HG02678 (cell line): ENCODE results near the gene RPS6KA5.

Experiments used
- ATAC-seq: cut with Tn5 transposase; IDR thresholded peaks from one replicate; pipeline ENCODE4 v1.9.1; 2021; ENCODE audit warnings: mild to moderate bottlenecking, moderate library complexity; ENCODE audit not compliant: unreplicated experiment

Gene RPS6KA5

GRCh38 chr14:90814806-90815571 lies 245.5 kb downstream of the RPS6KA5 start:
- ATAC-seq: no peak

DNA sequence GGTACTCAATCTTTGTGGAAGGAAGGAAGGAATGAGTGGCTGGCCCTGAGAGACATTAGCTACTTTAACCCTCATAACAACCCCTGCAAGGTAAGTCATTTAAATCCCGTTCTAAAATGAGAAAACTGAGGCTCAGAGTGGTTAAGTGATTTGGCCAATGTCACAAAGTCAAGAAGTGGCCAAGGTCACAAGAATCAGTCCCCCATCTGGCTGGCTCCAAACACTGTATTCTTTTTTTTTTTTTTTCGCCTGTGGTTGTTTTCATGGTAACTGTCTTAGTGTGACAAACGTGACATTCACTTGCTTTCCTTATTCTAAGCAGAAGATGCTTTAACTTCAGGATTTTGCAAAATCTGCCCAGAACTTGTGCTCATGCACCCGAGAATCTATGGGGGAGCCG lies 247.0 kb downstream of the RPS6KA5 start:
- ATAC-seq: no peak

- no peak for ATAC-seq
These were observed 248.3 kb downstream of the RPS6KA5 start for GRCh38 chr14:90812109-90812508.

DNA sequence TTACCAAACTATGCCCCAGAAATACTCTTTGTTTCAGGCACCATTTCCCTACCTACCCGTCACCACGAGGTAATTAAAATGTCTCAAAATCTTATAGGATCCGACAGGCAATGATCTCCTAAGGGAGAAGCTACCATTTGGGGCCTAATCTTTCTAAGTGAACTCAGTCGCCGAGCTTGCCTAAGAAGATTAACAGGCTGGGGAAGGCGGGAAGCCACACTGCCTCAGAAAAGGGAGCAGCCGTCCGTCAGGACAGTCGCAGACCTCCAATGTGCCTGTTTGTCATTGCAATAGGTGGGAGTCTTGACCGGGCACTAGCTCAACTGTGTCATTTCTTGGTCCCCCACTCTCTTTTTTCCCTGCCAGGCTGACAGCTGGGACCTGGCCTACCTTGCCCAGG lies 248.8 kb downstream of the RPS6KA5 start:
- ATAC-seq: no peak

- no peak for ATAC-seq
These were observed 249.6 kb downstream of the RPS6KA5 start for GRCh38 chr14:90810806-90811205.

GRCh38 chr14:90809530-90810312 lies 250.7 kb downstream of the RPS6KA5 start:
- ATAC-seq: no peak

DNA sequence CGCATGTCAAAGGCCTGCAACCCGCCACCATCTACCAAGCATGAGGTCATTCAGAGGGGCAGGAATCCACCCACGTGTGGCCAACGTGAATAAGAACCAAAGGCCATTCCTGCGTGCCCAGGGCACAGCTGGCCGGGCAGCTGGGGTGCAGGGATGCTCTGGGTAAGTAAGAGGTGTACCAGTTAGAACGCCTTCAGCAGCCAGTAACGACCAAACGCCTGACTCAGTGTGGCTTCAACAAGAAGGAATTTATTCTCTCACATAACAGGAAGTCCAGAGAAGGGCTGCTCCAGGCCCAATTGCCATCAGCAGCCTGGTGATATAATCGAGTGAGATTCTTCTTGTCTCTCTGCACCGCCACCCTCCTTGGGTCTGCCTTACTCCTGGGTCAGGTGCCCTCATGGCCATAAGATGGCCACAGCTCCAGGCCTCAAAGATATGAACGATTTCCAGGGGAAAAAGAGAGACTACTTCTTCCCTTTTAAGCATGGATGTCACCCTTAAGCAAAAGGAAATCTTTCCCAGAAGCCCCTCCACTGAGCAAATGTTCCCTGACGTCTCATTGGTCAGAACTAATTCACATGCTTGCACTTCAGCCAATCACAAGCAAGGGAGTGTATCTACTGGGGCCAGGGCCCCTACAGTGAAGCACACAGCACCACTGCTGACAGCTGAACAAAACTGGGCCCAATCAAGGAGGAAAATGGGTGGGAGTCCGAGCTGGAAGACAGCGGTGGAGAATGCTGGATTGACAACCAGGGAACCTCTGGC lies 251.5 kb downstream of the RPS6KA5 start:
- ATAC-seq: no peak

GRCh38 chr14:90807060-90807459 lies 253.4 kb downstream of the RPS6KA5 start:
- ATAC-seq: no peak

DNA sequence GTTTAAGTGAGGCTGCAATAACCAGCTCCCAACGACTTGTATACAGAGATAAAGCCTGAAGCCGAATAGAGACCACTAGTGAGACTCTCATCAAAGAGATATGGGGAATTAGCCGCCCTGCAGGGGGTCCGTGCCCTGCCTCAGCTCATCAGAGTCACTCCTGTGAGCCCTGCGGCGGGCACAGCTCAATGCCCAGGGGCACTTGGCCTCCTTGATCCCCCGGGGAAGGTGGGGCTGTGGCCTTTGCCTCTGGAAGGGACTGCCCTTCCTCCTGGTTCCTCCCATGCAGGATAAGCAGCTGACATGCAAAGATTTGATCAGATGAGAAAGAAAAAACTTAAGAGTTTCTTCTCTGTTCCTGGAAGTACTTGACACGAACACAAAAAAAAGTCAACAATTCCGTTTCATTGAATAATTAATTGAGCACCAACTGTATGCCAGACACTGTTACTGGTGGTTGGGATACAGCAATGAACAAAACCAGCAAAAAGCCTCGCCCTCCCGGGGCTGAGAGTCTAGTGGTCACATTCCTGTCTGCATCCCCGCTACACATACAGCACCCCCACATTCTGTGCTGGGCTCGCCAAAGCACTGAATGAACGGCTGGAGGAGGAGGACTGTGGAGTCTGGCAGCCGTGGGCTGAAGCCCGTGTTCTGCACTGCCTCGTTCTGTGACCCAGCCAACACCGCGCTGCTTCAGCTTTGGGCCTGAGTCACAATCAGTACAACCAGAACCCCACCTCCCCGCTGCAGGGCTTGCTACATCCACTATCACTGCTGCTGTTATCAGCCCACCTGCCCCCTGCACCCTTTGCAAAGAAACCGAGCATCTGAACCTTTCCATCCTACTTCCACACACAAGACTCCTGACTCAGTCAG lies 254.5 kb downstream of the RPS6KA5 start:
- no peak for ATAC-seq

DNA sequence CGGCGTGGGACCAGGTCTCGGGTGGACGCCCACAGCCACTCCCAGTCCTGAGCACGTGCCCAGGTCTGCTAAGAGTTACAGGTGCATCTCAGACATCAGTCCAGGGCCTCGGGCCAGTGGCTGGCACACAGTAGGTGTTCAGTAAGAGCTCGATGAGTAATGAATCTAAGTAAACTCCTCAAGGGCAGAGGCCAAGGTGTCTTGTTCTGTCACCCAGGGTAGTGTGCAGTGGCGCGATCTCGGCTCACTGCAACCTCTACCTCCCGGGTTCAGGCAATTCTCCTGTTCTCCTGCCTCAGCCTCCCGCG lies 255.4 kb downstream of the RPS6KA5 start:
- no peak for ATAC-seq

- no peak for ATAC-seq
These were observed 256.0 kb downstream of the RPS6KA5 start for GRCh38 chr14:90804292-90805083.

DNA sequence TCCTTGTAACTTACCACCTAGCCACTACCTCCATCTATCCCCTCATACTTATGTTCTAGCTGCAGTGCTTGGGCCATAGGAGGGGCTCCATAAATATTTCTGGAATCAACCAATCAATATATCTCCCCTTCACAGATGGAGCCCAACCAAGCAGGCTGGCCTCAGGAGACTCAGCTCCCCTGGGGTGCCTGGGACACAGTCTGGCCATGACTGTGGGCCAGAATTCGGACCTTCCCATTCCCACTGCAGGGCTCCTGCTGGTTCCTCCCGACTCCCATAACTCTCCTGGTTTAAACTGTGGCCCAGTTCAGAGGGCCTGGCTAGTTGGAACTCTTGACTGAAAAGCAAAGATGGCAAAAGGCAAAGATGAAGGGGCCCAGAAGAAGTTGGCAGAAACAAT lies 257.2 kb downstream of the RPS6KA5 start:
- no peak for ATAC-seq

- ATAC-seq: no peak
These were observed 261.0 kb downstream of the RPS6KA5 start for GRCh38 chr14:90799420-90799819.

GRCh38 chr14:90797919-90798318 lies 262.5 kb downstream of the RPS6KA5 start:
- no peak for ATAC-seq
